ENCODE measurements around the gene ZC3H10.
"Not testable (repeated sequence)": the region's sequence is repeated elsewhere in the genome, so short reads cannot be mapped to it uniquely, and the experiment has no call there.

Gene ZC3H10

GRCh38 chr12:56098592-56098991 lies 19.5 kb upstream of the ZC3H10 start:
- intact Hi-C loops (cut with DNase I), result no loop called here
- no peak for DNase-seq

- DNase-seq, result no peak
- intact Hi-C loops (cut with DNase I), result loop anchor here (10.0 kb wide), 2 partner anchors 55 to 105 kb away; partner anchors contain the start of genes RPS26 and SUOX
Observed at GRCh38 chr12:56099787-56100186, 18.3 kb upstream of the ZC3H10 start.

GRCh38 chr12:56101045-56101444 lies 17.0 kb upstream of the ZC3H10 start:
- DNase-seq, result no peak
- intact Hi-C loops (cut with DNase I), result loop anchor here (10.0 kb wide), 2 partner anchors 56 to 106 kb away; partner anchors contain the start of genes RPS26 and SUOX

GRCh38 chr12:56102683-56103065 lies 15.4 kb upstream of the ZC3H10 start:
- DNase-seq, result no peak
- intact Hi-C loops (cut with DNase I), result loop anchor here (10.0 kb wide), 2 partner anchors 58 to 108 kb away; partner anchors contain the start of genes RPS26 and SUOX

- intact Hi-C loops (cut with DNase I), result loop anchor here (10.0 kb wide), 2 partner anchors 58 to 108 kb away; partner anchors contain the start of genes RPS26 and SUOX
- no peak for DNase-seq
Observed at GRCh38 chr12:56103066-56103711, 14.9 kb upstream of the ZC3H10 start.

GRCh38 chr12:56103823-56104108 lies 14.3 kb upstream of the ZC3H10 start:
- no peak for DNase-seq
- intact Hi-C loops (cut with DNase I), result loop anchor here (1.0 to 10.0 kb wide), 3 partner anchors 13 to 109 kb away; partner anchors contain the start of genes RPL41, RPS26 and SUOX

- DNase-seq, result peak; percentile 93 to 99 (median 98)
- intact Hi-C loops (cut with DNase I), result loop anchor here (1.0 to 10.0 kb wide), 3 partner anchors 12 to 109 kb away; partner anchors contain the start of genes RPL41, RPS26 and SUOX
Observed at GRCh38 chr12:56104109-56104814, 13.8 kb upstream of the ZC3H10 start, which contains the start of gene PA2G4. Gene PA2G4 (plus strand): TSS chr12:56104559. CDS start chr12:56104738, 179 bp downstream.

GRCh38 chr12:56104815-56105608 lies 13.1 kb upstream of the ZC3H10 start:
- DNase-seq, result peak in 4 of 42 donors; percentile 22 to 50 (median 40)

GRCh38 chr12:56105609-56105902 lies 12.5 kb upstream of the ZC3H10 start:
- intact Hi-C loops (cut with DNase I), result loop anchor here (10.0 kb wide), 2 partner anchors 61 to 111 kb away; partner anchors contain the start of genes RPS26 and SUOX
- DNase-seq, result no peak

More at GRCh38 chr12:56104815-56105608, 13.1 kb upstream of the ZC3H10 start:
- intact Hi-C loops (cut with DNase I), result loop anchor here (1.0 to 10.0 kb wide), 3 partner anchors 11 to 110 kb away; partner anchors contain the start of genes RPL41, RPS26 and SUOX

- no peak for DNase-seq
- intact Hi-C loops (cut with DNase I), result loop anchor here (10.0 kb wide), 2 partner anchors 62 to 112 kb away; partner anchors contain the start of genes RPS26 and SUOX
Observed at GRCh38 chr12:56107242-56107641, 10.8 kb upstream of the ZC3H10 start.

- intact Hi-C loops (cut with DNase I), result no loop called here
- no peak for DNase-seq
Observed at GRCh38 chr12:56110571-56110970, 7.5 kb upstream of the ZC3H10 start.

GRCh38 chr12:56114084-56114483 lies 4.0 kb upstream of the ZC3H10 start:
- intact Hi-C loops (cut with DNase I), result no loop called here
- DNase-seq, result no peak

GRCh38 chr12:56115329-56115728 lies 2.7 kb upstream of the ZC3H10 start:
- DNase-seq, result peak in 5 of 42 donors; percentile 6 to 30 (median 18)
- intact Hi-C loops (cut with DNase I), result loop anchor here (5.0 kb wide), 1 partner anchor 37 kb away; the partner anchor contains the start of gene MYL6B

- intact Hi-C loops (cut with DNase I), result loop anchor here (1.0 to 5.0 kb wide), 2 partner anchors 12 to 36 kb away; partner anchors contain the start of genes MYL6B and PA2G4
- DNase-seq, result peak; percentile 91 to 99 (median 96)
Observed at GRCh38 chr12:56116267-56117081, 1.6 kb upstream of the ZC3H10 start, which contains the start of gene RPL41. Gene RPL41 (plus strand): TSS chr12:56116633.

- DNase-seq, result not testable (repeated sequence)
- intact Hi-C loops (cut with DNase I), result loop anchor here (5.0 kb wide), 1 partner anchor 35 kb away; the partner anchor contains the start of gene MYL6B
Observed at GRCh38 chr12:56117082-56117706, 872 bp upstream of the ZC3H10 start.

GRCh38 chr12:56118688-56119357 lies 757 bp downstream of the ZC3H10 start:
- no peak for DNase-seq
- intact Hi-C loops (cut with DNase I), result loop anchor here (5.0 kb wide), 1 partner anchor 33 kb away; the partner anchor contains the start of gene MYL6B

GRCh38 chr12:56119361-56119796 lies 1.3 kb downstream of the ZC3H10 start:
- intact Hi-C loops (cut with DNase I), result loop anchor here (5.0 kb wide), 1 partner anchor 33 kb away; the partner anchor contains the start of gene MYL6B
- DNase-seq, result peak in 40 of 42 donors; percentile 30 to 86 (median 68)

All from head of caudate nucleus (tissue), 42 donors.